PC-3 (cell line): ENCODE data around the gene FAM136A.

Experiments
- EZH2 ChIP-seq: fragments of 300-600 bp; sonication (generic); IDR thresholded peaks from one replicate; pipeline ENCODE4 v1.6.1; 2017; ENCODE audit warnings: antibody characterized with exemption, mild to moderate bottlenecking, low read length; ENCODE audit not compliant: unreplicated experiment
- TF ChIP-seq, protein P1 (sequence below): fragments of 300-600 bp; sonication (generic); conservative IDR thresholded peaks from 2 replicates; pipeline ENCODE4 v1.5.1; 2017; ENCODE audit warnings: antibody characterized with exemption, low read depth, mild to moderate bottlenecking, low read length

DNA sequence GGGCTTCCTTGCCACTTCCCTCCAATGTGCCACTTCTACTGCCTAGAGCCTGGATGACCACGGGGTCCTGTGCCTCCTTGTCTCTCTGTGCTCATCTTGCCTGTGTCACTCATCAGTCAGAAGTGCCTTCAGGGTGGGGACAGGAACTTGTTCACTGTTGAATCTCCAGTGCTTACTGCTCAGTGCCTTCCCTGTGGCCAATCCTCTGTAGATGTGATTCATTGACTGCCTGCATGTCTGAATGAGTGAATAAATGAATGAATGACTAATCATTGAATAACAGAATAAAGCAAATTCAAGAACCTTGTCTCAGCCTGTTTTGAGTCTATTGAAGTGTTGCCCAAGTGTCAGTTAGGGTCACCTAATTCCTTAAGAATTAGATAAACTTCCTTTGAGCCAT, 42.3 kb upstream of the FAM136A start:
- TF ChIP-seq, protein P1, sequence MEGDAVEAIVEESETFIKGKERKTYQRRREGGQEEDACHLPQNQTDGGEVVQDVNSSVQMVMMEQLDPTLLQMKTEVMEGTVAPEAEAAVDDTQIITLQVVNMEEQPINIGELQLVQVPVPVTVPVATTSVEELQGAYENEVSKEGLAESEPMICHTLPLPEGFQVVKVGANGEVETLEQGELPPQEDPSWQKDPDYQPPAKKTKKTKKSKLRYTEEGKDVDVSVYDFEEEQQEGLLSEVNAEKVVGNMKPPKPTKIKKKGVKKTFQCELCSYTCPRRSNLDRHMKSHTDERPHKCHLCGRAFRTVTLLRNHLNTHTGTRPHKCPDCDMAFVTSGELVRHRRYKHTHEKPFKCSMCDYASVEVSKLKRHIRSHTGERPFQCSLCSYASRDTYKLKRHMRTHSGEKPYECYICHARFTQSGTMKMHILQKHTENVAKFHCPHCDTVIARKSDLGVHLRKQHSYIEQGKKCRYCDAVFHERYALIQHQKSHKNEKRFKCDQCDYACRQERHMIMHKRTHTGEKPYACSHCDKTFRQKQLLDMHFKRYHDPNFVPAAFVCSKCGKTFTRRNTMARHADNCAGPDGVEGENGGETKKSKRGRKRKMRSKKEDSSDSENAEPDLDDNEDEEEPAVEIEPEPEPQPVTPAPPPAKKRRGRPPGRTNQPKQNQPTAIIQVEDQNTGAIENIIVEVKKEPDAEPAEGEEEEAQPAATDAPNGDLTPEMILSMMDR: no peak
- TF ChIP-seq EZH2: no peak
